GM21447 (cell line): Measurements from ENCODE around the gene TMEM255B.
"Not testable (repeated sequence)": the region's sequence is repeated elsewhere in the genome, so short reads cannot be mapped to it uniquely, and the experiment has no call there.

Experiments
- ATAC-seq: cut with Tn5 transposase; IDR thresholded peaks from one replicate; pipeline ENCODE4 v1.9.1; 2021; ENCODE audit not compliant: unreplicated experiment

TMEM255B gene

GRCh38 chr13:113830426-113830950 lies 71.5 kb downstream of the TMEM255B start:
- not testable (repeated sequence) for ATAC-seq

- no peak for ATAC-seq
Observed at GRCh38 chr13:113831061-113831460, 72.0 kb downstream of the TMEM255B start.

GRCh38 chr13:113832205-113832604 lies 73.2 kb downstream of the TMEM255B start:
- ATAC-seq, result no peak

GRCh38 chr13:113832631-113833030 lies 73.6 kb downstream of the TMEM255B start:
- ATAC-seq, result no peak

- no peak for ATAC-seq
Observed at GRCh38 chr13:113833111-113833830, 74.2 kb downstream of the TMEM255B start.

- not testable (repeated sequence) for ATAC-seq
Observed at GRCh38 chr13:113834006-113834405, 75.0 kb downstream of the TMEM255B start.

- no peak for ATAC-seq
Observed at GRCh38 chr13:113834496-113835200, 75.6 kb downstream of the TMEM255B start.

GRCh38 chr13:113835461-113836270 lies 76.6 kb downstream of the TMEM255B start:
- ATAC-seq, result no peak

- no peak for ATAC-seq
Observed at GRCh38 chr13:113836768-113837559, 77.9 kb downstream of the TMEM255B start.

GRCh38 chr13:113837560-113838355 lies 78.7 kb downstream of the TMEM255B start:
- no peak for ATAC-seq

GRCh38 chr13:113838711-113839201 lies 79.7 kb downstream of the TMEM255B start:
- ATAC-seq, result no peak

GRCh38 chr13:113839536-113840204 lies 80.6 kb downstream of the TMEM255B start:
- ATAC-seq, result no peak

GRCh38 chr13:113840541-113841352 lies 81.7 kb downstream of the TMEM255B start:
- ATAC-seq, result no peak

GRCh38 chr13:113841353-113841650 lies 82.3 kb downstream of the TMEM255B start:
- no peak for ATAC-seq

GRCh38 chr13:113842336-113843062 lies 83.5 kb downstream of the TMEM255B start:
- no peak for ATAC-seq

GRCh38 chr13:113843063-113843654 lies 84.1 kb downstream of the TMEM255B start:
- ATAC-seq, result no peak

GRCh38 chr13:113843864-113844556 lies 85.0 kb downstream of the TMEM255B start:
- no peak for ATAC-seq
